Epithelial cell of esophagus (primary cell): ENCODE results near the gene PGAP6.
"Not testable (repeated sequence)": the region's sequence is repeated elsewhere in the genome, so short reads cannot be mapped to it uniquely, and the experiment has no call there.

Experiments
- DNase-seq: peaks from one replicate; pipeline ENCODE4 v3.0.0; 2010; ENCODE audit warnings: low read depth
- H3K4me3 ChIP-seq: 2 replicates; pipeline ENCODE4 v1.5.1; 2011; ENCODE audit warnings: mild to moderate bottlenecking, low read length, control low read depth
- TF ChIP-seq, protein P1 (sequence below): IDR thresholded peaks from 2 replicates; pipeline ENCODE4 v1.5.1; 2011; ENCODE audit warnings: low read depth, mild to moderate bottlenecking, low read length, control low read depth, inconsistent platforms; ENCODE audit not compliant: insufficient read depth; ENCODE audit errors: missing control alignments

Gene PGAP6

DNA sequence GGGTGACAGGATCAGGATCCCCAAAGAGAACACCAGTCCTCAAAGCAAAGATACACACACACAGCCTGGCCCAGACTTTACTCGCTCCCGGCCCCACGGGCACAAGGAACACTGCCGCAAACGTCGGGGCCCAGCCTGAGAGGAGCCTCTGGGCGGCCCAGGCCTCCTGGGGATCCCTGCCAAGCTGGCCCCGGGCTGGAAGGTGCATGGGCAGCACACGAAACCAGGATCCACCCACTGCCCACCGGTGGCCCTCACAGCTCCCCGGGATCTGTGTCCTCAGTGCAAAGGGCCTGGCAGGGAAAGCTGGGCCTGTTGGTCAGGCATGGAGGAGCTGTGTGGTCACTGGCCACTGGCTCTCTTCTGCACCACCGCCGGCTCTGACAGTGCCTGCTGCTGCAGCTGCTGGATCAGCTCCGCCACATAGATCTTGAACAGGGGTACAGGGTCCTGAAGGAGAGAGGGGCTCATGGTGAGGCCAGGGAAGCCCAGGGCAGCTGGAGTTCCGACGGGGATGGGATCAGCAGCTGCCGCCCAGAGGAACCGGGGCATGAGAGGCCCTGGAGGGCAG lies 14.4 kb downstream of the PGAP6 start:
- TF ChIP-seq, protein P1, sequence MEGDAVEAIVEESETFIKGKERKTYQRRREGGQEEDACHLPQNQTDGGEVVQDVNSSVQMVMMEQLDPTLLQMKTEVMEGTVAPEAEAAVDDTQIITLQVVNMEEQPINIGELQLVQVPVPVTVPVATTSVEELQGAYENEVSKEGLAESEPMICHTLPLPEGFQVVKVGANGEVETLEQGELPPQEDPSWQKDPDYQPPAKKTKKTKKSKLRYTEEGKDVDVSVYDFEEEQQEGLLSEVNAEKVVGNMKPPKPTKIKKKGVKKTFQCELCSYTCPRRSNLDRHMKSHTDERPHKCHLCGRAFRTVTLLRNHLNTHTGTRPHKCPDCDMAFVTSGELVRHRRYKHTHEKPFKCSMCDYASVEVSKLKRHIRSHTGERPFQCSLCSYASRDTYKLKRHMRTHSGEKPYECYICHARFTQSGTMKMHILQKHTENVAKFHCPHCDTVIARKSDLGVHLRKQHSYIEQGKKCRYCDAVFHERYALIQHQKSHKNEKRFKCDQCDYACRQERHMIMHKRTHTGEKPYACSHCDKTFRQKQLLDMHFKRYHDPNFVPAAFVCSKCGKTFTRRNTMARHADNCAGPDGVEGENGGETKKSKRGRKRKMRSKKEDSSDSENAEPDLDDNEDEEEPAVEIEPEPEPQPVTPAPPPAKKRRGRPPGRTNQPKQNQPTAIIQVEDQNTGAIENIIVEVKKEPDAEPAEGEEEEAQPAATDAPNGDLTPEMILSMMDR, result no peak
- no peak for DNase-seq
- no peak overlapping the region for H3K4me3 ChIP-seq

DNA sequence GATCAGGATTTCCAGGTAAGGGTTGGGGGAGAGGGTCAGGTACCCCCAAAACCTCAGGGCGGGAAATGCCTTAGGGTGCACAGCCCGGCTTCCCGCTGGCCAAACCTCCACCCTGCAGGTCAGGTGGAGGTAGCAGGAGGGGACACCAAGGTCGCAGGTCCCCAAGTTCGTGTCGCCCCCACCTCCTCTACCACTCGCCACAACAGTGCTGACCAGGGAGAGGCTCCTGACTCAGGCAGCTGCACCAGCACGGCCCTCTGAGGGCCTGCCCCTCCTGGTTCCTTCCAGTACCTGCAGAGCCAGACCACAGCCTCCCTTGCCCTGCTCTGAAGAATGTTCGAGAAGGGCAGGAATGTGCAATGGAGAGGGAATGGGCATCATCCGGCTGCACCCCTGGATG lies 15.3 kb downstream of the PGAP6 start:
- TF ChIP-seq, protein P1, result no peak
- H3K4me3 ChIP-seq, result no peak overlapping the region
- no peak for DNase-seq

DNA sequence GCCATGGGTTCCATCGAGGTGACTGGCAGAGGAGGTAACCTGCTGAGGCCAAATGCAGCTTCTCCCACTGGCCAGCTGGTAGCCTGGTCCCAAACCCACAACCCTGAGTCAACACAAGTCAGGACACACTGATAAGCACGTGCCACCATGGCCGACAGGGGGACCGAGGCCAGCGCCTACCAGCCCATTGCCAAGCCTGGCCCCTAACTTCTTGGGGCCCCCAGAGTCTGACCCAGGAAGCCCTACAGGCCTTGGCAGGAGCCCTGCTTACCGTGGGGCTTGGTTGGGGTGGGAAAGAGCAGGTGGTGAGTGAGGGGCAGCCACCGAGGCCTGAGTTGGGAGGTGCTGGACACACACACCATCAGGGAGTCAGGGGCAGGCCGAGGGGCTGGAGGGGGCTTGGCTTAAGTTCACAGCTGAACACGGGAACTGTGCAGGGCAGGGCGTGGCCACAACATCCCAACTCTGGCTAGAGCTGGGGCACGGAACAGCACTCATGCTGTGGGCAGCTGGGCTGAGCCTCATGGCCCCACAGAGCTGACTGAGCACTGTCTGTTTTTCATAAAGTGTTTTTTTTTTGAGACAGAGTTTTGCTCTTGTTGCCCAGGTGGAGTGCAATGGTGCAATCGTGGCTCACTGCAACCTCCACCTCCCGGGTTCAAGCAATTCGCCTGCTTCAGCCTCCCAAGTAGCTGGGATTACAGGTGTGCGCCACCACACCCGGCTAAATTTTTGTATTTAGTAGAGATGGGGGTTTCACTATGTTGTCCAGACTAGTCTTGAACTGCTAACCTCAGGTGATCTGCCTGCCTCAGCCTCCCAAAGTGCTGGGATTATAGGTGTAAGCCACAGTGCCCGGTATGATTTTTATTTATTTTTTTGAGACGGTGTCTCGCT lies 16.9 kb downstream of the PGAP6 start:
- TF ChIP-seq, protein P1, result no peak
- no peak overlapping the region for H3K4me3 ChIP-seq
- DNase-seq, result no peak

DNA sequence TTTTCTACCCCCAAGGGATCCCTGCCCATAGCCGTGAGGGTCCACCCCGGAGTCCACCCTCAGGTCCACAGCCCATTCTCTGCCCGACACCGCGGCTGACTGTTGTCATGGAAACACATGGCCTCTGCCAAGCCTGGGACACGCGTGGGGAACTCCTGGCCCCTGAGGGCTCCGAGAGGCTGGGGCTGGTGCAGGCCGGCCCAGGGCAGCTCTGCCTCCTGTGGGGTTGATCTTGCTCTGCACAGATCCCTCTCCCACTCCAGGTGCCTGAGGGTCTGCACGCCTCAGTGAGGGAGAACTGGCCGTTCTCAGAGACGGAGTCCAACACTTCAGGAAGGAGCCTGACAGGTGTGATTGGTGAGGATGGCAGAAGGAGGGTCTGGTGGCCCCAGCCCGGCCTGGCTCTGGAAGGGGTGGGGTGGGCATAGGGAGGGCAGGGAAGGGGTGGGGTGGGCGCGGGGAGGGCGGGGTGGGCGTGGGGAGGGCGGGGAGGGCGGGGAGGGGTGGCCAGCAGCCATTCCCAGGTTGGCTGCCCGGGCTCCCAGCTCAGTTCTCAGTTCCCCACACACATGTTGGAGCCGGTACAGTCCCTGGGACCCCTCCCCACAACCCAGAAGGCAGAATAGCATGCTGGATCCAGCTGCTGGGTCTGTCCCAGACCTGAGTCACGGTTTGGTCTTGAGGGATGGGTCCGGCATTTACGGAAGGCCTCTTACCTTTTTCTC lies 17.9 kb downstream of the PGAP6 start:
- no peak for DNase-seq
- TF ChIP-seq, protein P1, result no peak
- no peak overlapping the region for H3K4me3 ChIP-seq

DNA sequence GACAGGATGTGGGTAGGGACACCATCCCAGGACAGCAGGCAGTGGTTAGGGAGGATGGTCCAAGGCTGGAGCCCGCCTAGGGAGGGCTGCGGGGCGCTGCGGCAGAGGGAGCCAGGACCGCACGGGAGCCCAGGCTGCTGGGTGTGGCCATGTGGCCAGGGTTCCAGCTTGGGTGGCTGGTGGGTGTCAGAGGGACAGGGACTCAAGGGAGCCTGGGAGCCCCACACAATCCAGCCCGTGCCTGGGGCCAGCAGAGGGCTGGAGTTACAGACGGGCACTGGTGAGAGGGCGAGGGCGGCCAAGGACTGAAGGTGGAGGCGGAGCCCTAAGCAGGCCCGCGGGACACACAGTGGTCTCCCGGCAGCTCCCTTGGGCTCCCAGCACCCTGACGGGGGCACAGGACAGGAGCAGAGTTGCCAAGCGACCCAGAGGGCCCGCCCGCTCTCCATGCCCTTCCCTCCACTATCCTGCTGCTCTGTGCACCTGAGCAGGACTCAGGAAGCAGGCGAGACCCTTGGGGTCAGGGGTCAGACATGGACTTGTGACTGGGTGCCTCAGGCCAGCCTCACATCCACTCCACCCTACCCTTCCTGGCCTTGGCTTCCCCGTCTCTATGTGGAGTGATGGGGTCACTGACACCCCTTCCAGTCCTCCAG lies 18.5 kb downstream of the PGAP6 start:
- no peak overlapping the region for H3K4me3 ChIP-seq
- TF ChIP-seq, protein P1, result no peak
- no peak for DNase-seq

DNA sequence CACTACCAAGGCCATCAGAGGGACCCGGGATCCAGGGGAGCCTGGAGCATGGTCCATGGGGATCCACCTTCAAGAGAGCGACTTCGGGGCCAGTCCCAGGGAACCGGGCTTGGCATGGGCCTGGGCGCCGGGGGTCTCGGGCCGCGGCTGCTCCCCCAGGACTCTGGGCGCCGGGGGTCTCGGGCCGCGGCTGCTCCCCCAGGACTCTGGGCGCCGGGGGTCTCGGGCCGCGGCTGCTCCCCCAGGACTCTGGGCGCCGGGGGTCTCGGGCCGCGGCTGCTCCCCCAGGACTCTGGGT lies 19.1 kb downstream of the PGAP6 start:
- not testable (repeated sequence) for H3K4me3 ChIP-seq, DNase-seq

DNA sequence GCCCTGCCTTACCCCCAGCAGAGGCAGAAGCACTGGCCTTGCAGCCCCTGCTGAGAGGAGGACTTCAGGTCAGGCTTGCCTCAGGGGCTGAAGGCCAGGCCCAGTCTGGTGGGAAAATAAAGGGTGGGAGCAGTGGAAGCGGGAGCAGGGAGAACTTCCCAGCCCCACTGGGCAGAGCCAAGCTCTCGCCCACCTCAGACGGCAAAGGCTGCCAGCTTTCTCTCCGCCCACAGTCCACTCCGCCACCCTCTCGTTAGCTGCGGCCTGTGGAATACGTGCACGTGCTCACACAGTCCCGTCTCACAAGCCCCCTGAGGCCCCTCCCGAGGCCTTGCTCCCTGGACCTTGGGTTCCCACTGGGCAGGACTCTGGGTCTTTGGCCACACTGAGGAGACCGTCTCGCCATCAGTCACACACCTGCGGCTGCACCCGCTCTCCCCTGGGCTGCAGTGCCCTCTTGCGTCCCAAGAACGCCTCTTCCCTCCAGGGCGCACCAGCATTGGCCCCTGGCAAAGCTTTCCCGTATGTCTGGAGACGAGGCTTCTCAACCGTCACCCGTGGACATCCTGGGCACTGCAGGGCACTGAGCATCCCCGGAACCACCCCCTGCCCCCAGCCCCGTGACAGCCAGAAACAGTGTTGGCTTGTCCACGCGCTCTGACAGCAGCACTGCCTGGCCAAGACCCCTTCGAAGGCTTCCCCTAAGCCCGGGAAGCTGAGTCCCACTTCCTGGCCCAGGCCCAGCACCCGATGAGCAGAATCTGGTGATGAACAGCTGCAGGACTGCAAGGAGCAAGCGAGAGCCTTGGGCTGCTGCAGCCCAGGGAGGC lies 19.7 kb downstream of the PGAP6 start:
- TF ChIP-seq, protein P1, result peak; percentile 87
- peak; percentile 87 for DNase-seq
- no peak overlapping the region for H3K4me3 ChIP-seq
